H1 (cell line): ENCODE results near the gene DOCK6. TPM values are rescaled to one million over a fixed set of nuclear protein-coding genes. Genes with fewer than 3 reads are reported as not detected.

Experiments used
- CTCF ChIA-PET: fragments of 300-600 bp; sonication (Branson Sonifier 250); formaldehyde crosslinking; loops from one replicate; lab custom pipeline; 2021; ENCODE audit not compliant: partially characterized antibody; lab: Charles Lee
- POLR2A ChIA-PET: fragments of 300-600 bp; sonication (Branson Sonifier 250); formaldehyde crosslinking; loops from one replicate; lab custom pipeline; 2021; ENCODE audit warnings: inconsistent platforms; ENCODE audit not compliant: partially characterized antibody; lab: Charles Lee
- DNase-seq, 2 experiments: peaks; one replicate each; pipeline versions ENCODE4 v3.0.0 to v3.0.0-alpha.2; 2010 to 2022; ENCODE audit warnings: low spot score in 2 of 2, low read depth in 1 of 2, mixed read lengths in 1 of 2
- FAIRE-seq: peaks from 2 replicates; lab custom pipeline; 2011; peaks lifted over from hg19 to GRCh38; lab: Jason Lieb, UNC
- H2AFZ ChIP-seq: 2 replicates; pipeline ENCODE4 v1.8.1; 2012; ENCODE audit warnings: low read length, inconsistent platforms
- H2AK5ac ChIP-seq: 2 replicates; pipeline ENCODE4 v1.6.1; 2013; ENCODE audit warnings: low read depth, low read length
- H2BK120ac ChIP-seq: replicated peaks from 2 replicates; pipeline ENCODE3; 2013; ENCODE audit warnings: low read depth, low read length, inconsistent platforms
- H2BK12ac ChIP-seq: 2 replicates; pipeline ENCODE4 v1.6.1; 2013; ENCODE audit warnings: low read depth, low read length
- H2BK15ac ChIP-seq: 2 replicates; pipeline ENCODE4 v1.6.1; 2013; ENCODE audit warnings: low read length
- H2BK20ac ChIP-seq: 2 replicates; pipeline ENCODE4 v1.6.1; 2013; ENCODE audit warnings: low read length
- H2BK5ac ChIP-seq: 2 replicates; pipeline ENCODE4 v1.6.1; 2013; ENCODE audit warnings: low read depth, low read length
- H3K14ac ChIP-seq: 2 replicates; pipeline ENCODE4 v1.6.1; 2013; ENCODE audit warnings: inconsistent platforms; ENCODE audit not compliant: insufficient read length
- H3K18ac ChIP-seq: 2 replicates; pipeline ENCODE4 v1.6.1; 2013; ENCODE audit warnings: low read length; ENCODE audit errors: extremely low read depth
- H3K23ac ChIP-seq: 2 replicates; pipeline ENCODE4 v1.6.1; 2013; ENCODE audit warnings: inconsistent platforms; ENCODE audit not compliant: insufficient read length
- H3K23me2 ChIP-seq: 2 replicates; pipeline ENCODE4 v1.6.1; 2013; ENCODE audit warnings: low read depth, low read length
- H3K27ac ChIP-seq: 2 replicates; pipeline ENCODE4 v1.6.1; 2011; ENCODE audit warnings: low read depth, low read length, inconsistent platforms
- H3K27me3 ChIP-seq, 4 experiments: replicated peaks in 1 of 4; 1 replicate in 1 of 4; 2 replicates in 3 of 4; pipeline versions ENCODE4 v1.6.1 to v1.8.1; 2011 to 2013; ENCODE audit warnings: low read length in 3 of 4, mild to moderate bottlenecking in 3 of 4, inconsistent platforms in 2 of 4, mixed read lengths in 2 of 4, moderate library complexity in 1 of 4; ENCODE audit not compliant: control insufficient read depth in 3 of 4, insufficient read depth in 3 of 4; ENCODE audit errors: extremely low read depth in 1 of 4
- H3K36me3 ChIP-seq, 4 experiments: 2 replicates each; pipeline versions ENCODE4 v1.6.1 to v1.8.1; 2011 to 2013; ENCODE audit warnings: mild to moderate bottlenecking in 4 of 4, low read length in 3 of 4, moderate library complexity in 2 of 4, control low read depth in 1 of 4, inconsistent platforms in 1 of 4; ENCODE audit not compliant: insufficient read depth in 4 of 4, control insufficient read depth in 2 of 4
- H3K4ac ChIP-seq: replicated peaks from 2 replicates; pipeline ENCODE3; 2013; ENCODE audit warnings: low read length, low read depth, mixed read lengths, inconsistent platforms; ENCODE audit not compliant: insufficient read length
- H3K4me1 ChIP-seq, 4 experiments: replicated peaks in 1 of 4; 1 replicate in 1 of 4; 2 replicates in 3 of 4; pipeline versions ENCODE4 v1.6.1 to v1.8.1; 2011 to 2013; ENCODE audit warnings: low read length in 3 of 4, inconsistent platforms in 2 of 4, mixed read lengths in 1 of 4; ENCODE audit not compliant: insufficient read depth in 4 of 4, control insufficient read depth in 3 of 4
- H3K4me2 ChIP-seq, 2 experiments: 2 replicates each; pipeline versions ENCODE4 v1.6.1 to v1.8.1; 2011 to 2013; ENCODE audit warnings: low read depth in 2 of 2, low read length in 2 of 2, control low read depth in 1 of 2, inconsistent platforms in 1 of 2, mild to moderate bottlenecking in 1 of 2; ENCODE audit not compliant: insufficient read depth in 1 of 2
- H3K4me3 ChIP-seq, 4 experiments: fragments of 200-600, 300-600 bp in 1 of 4; sonication (generic), shearing (Covaris generic), sonication (Bioruptor Twin) in 1 of 4; 2 replicates each; pipeline versions ENCODE4 v1.5.1 to v1.8.1; 2011 to 2016; ENCODE audit warnings: low read length in 4 of 4, low read depth in 3 of 4, control low read depth in 2 of 4, inconsistent platforms in 2 of 4, mild to moderate bottlenecking in 2 of 4, mixed read lengths in 1 of 4, moderate library complexity in 1 of 4; ENCODE audit not compliant: insufficient read depth in 2 of 4; ENCODE audit errors: extremely low read depth in 1 of 4
- H3K56ac ChIP-seq: replicated peaks from 2 replicates; pipeline ENCODE3; 2013; ENCODE audit warnings: low read depth, mild to moderate bottlenecking, mixed read lengths, low read length, inconsistent platforms; ENCODE audit not compliant: insufficient read length
- H3K79me1 ChIP-seq: 2 replicates; pipeline ENCODE4 v1.6.1; 2013; ENCODE audit warnings: low read depth, low read length, control low read depth
- H3K79me2 ChIP-seq, 2 experiments: 2 replicates each; pipeline versions ENCODE4 v1.6.1 to v1.8.1; 2012 to 2013; ENCODE audit warnings: low read length in 2 of 2, mild to moderate bottlenecking in 2 of 2, inconsistent platforms in 1 of 2; ENCODE audit not compliant: insufficient read depth in 2 of 2, control insufficient read depth in 1 of 2
- H3K9ac ChIP-seq, 4 experiments: replicated peaks in 1 of 4; 1 replicate in 1 of 4; 2 replicates in 3 of 4; pipeline versions ENCODE4 v1.6.1 to v1.8.1; 2011 to 2013; ENCODE audit warnings: low read depth in 3 of 4, low read length in 3 of 4, control low read depth in 2 of 4, mild to moderate bottlenecking in 2 of 4, moderate library complexity in 2 of 4, inconsistent platforms in 1 of 4; ENCODE audit errors: extremely low read depth in 1 of 4
- H3K9me3 ChIP-seq, 2 experiments: 2 replicates each; pipeline versions ENCODE4 v1.6.1 to v1.8.1; 2012 to 2013; ENCODE audit warnings: mild to moderate bottlenecking in 2 of 2, moderate library complexity in 2 of 2, control low read depth in 1 of 2, inconsistent platforms in 1 of 2, low read depth in 1 of 2, low read length in 1 of 2, mixed read lengths in 1 of 2; ENCODE audit not compliant: insufficient read depth in 2 of 2
- H4K20me1 ChIP-seq, 2 experiments: replicated peaks in 1 of 2; 2 replicates each; pipeline versions ENCODE3 to v1.8.1; 2011 to 2013; ENCODE audit warnings: inconsistent platforms in 2 of 2, low read length in 2 of 2, mild to moderate bottlenecking in 1 of 2; ENCODE audit not compliant: insufficient read depth in 2 of 2, control insufficient read depth in 1 of 2
- H4K5ac ChIP-seq: 2 replicates; pipeline ENCODE4 v1.6.1; 2013; ENCODE audit warnings: low read length, low read depth, mixed read lengths, inconsistent platforms; ENCODE audit not compliant: insufficient read length
- H4K8ac ChIP-seq: 2 replicates; pipeline ENCODE4 v1.8.0; 2013; ENCODE audit warnings: mild to moderate bottlenecking, moderate library complexity, low read length, inconsistent platforms; ENCODE audit not compliant: insufficient read depth; ENCODE audit errors: extremely low read depth
- H4K91ac ChIP-seq: replicated peaks from 2 replicates; pipeline ENCODE3; 2013; ENCODE audit warnings: low read length, mixed read lengths, inconsistent platforms; ENCODE audit not compliant: insufficient read length
- CREB1 ChIP-seq: IDR thresholded peaks from 2 replicates; pipeline ENCODE4 v1.6.1; 2012; ENCODE audit warnings: inconsistent platforms
- JUN ChIP-seq: IDR thresholded peaks from 2 replicates; pipeline ENCODE4 v1.6.1; 2011; ENCODE audit warnings: low read depth, mild to moderate bottlenecking, improper control_type of control experiment, low read length
- KDM4A ChIP-seq: IDR thresholded peaks from one replicate; pipeline ENCODE4 v1.7.1; 2012; ENCODE audit warnings: low read depth, mild to moderate bottlenecking, moderate library complexity, low read length, inconsistent platforms; ENCODE audit not compliant: severe bottlenecking
- MAX ChIP-seq: IDR thresholded peaks from 2 replicates; pipeline ENCODE4 v1.6.1; 2012; ENCODE audit warnings: inconsistent platforms
- PHF8 ChIP-seq: fragments of 200-600 bp; sonication (generic); conservative IDR thresholded peaks from 2 replicates; pipeline ENCODE4 v1.7.1; 2012; ENCODE audit warnings: low read depth, mild to moderate bottlenecking, inconsistent platforms, low read length, moderate library complexity
- RBBP5 ChIP-seq: IDR thresholded peaks from 2 replicates; pipeline ENCODE4 v1.7.1; 2012; ENCODE audit warnings: low read depth, mild to moderate bottlenecking, inconsistent platforms, low read length, moderate library complexity, borderline replicate concordance
- SIRT6 ChIP-seq: IDR thresholded peaks from one replicate; pipeline ENCODE4 v1.7.1; 2012; ENCODE audit warnings: low read length, inconsistent platforms
- TEAD4 ChIP-seq: IDR thresholded peaks from 2 replicates; pipeline ENCODE4 v1.6.1; 2012; ENCODE audit warnings: low read depth, low read length, inconsistent platforms, mixed read lengths
- USF2 ChIP-seq: IDR thresholded peaks from 2 replicates; pipeline ENCODE4 v1.6.1; 2011; ENCODE audit warnings: low read length, improper control_type of control experiment
- WGBS, 2 experiments: shearing (Covaris generic) in 1 of 2; methylation state at CpG; one replicate each; pipeline versions ENCODE4 v1.1.6 to v1.1.7; 2013 to 2015; ENCODE audit warnings: low lambda C conversion rate in 2 of 2, mixed read lengths in 2 of 2, inconsistent platforms in 1 of 2, low coverage in 1 of 2, missing lambda C conversion rate in 1 of 2; ENCODE audit not compliant: insufficient replicate concordance in 2 of 2, insufficient coverage in 1 of 2, insufficient read length in 1 of 2; ENCODE audit errors: extremely low coverage in 1 of 2, missing lambda C conversion rate in 1 of 2; 5-methylcytosine and 5-hydroxymethylcytosine counted together
- polyA plus RNA-seq, 7 experiments: library from polyadenylated mRNA; depleted of rRNA in 3 of 7; stranded (reverse) in 5 of 7; unstranded in 2 of 7; fragments of >200 nt in 5 of 7; fragments of 200-250 nt in 2 of 7; gene quantifications; 1 replicate in 5 of 7; 2 replicates in 1 of 7; 4 replicates in 1 of 7; pipeline versions ENCODE4 v1.2.1 to v1.2.3, GENCODE V29; 2011 to 2013; ENCODE audit warnings: missing spikeins in 2 of 7, mixed read lengths in 2 of 7
- total RNA-seq: library from RNA; stranded (reverse); fragmentation: NEBNext Ultra II Directional; extraction: Animal tissue kit (Norgen Biotek cat#: 25700); gene quantifications from 2 replicates; pipeline ENCODE4 v1.2.1, GENCODE V29; 2021

Gene DOCK6
- total and polyA plus RNA-seq, 2 of the 8 experiments (the other 6 are each of a cell fraction or from before 2014, with no cell fraction given), result 25.5 to 54.7 TPM

- Histone ChIP-seq H3K56ac (no peak overlapping the region), H3K4me1 (no peaks in the 10 kb centered on the region), H2BK20ac (no peak overlapping the region), H3K14ac (no peak overlapping the region), H4K20me1 (peaks cover 6 to 9% of the 10 kb centered on the region in 2 experiments), H3K4ac (no peak overlapping the region), H4K8ac (no peak overlapping the region), H3K4me2 (no peak overlapping the region), H3K27ac (no peak overlapping the region), H3K4me3 (no peak overlapping the region), H2BK120ac (no peak overlapping the region), H2BK15ac (no peak overlapping the region), H3K18ac (no peak overlapping the region), H3K27me3 (no peaks in the 10 kb centered on the region), H4K91ac (no peak overlapping the region), H2BK12ac (no peak overlapping the region), H3K9ac (no peak overlapping the region), H3K79me2 (no peaks in the 10 kb centered on the region), H4K5ac (no peak overlapping the region), H2AK5ac (no peak overlapping the region), H3K9me3 (no peaks in the 10 kb centered on the region), H2BK5ac (no peak overlapping the region), H3K23me2 (no peaks in the 10 kb centered on the region), H3K36me3 (peaks cover 2 to 14% (median 8%) of the 10 kb centered on the region in 4 experiments; a peak in 6 of 8 replicates), H3K79me1 (no peaks in the 10 kb centered on the region), H3K23ac (no peak overlapping the region), H2AFZ (no peak overlapping the region)
- WGBS, 2 experiments, result 83% methylated on average over 6 of the region's 7 CpGs; no CpG with 5 or more reads in 1 of the 2 experiments
- CTCF ChIA-PET, result interaction anchor here (2.6 kb wide), 1 partner anchor 12 kb away, joined by 9 read pairs; no protein-coding TSS in a partner anchor
- FAIRE-seq, result no peak
- POLR2A ChIA-PET, result interaction anchor here (0.6 to 2.3 kb wide), 4 partner anchors 11 to 480 kb away, joined by 3 to 9 read pairs (median 3); no protein-coding TSS in a partner anchor
- TF ChIP-seq KDM4A, result no peak
- TF ChIP-seq USF2, result no peak
- no peak for TF ChIP-seq MAX
- TF ChIP-seq RBBP5, result no peak
- TF ChIP-seq JUN, result no peak
- TF ChIP-seq TEAD4, result no peak
- TF ChIP-seq PHF8, result no peak
- no peak for TF ChIP-seq CREB1
- TF ChIP-seq SIRT6, result no peak
- no peak for DNase-seq
Observed at GRCh38 chr19:11230621-11231386, 31.5 kb downstream of the DOCK6 start.
